ENCODE results near the gene UNC79.

GRCh38 chr14:93532541-93532940 lies 101.8 kb downstream of the UNC79 start:
- TF ChIP-seq CTCF (IDR thresholded peaks at IDR 0.05) (no peak), POLR2A (IDR thresholded peaks at IDR 0.05) (no peak)

Measured in thyroid gland (tissue), 4 donors.